Measurements from ENCODE around the gene AMBRA1. TPM values are rescaled to one million over a fixed set of nuclear protein-coding genes. Genes with fewer than 3 reads are reported as not detected.

AMBRA1 gene
- polyA plus RNA-seq, 1 of the 3 experiments (the other 2 are of a cell fraction) = 10.4 TPM

DNA sequence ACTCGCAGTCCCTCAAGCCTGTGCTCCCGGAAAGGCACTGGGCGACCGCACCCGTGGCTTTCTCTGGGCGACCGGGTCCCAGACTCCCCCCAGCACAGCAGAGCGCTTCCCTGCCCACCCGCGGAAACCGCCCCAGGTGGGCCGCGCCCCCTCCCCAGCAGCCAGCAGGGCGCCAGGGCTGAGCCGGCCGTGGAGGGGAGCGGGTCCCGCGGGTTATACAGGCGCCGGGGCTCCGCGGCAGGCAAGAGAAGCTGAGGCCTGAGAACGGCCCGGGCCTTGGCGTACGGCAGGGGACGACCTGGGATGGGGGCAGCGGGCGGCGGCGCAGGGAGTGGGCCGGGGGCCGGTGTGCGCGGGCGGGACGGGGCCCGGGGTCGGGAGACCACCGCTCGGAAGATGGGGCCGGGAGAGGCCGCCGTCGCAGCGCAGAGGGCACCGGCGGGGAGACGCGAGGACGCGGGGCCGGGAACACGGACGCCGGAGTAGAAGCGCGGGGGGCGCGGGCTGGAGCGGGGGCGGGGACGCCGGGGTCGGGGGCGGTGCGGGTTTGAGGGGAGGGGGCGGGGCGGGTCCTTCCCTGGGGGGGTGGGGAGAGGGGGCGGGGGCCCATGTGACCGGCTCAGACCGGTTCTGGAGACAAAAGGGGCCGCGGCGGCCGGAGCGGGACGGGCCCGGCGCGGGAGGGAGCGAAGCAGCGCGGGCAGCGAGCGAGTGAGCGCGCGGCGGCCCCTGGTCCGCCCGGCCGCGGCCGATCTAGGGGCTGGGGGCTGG is 212.6 kb downstream of the AMBRA1 start, which contains the start of gene MDK:
Gene MDK, plus strand, starts transcription at position 622 of the 771 bp plus-strand sequence. CDS start 389 bp downstream, outside the sequence.
- WGBS (ENCODE audit: low lambda C conversion rate) = 5% methylated on average over 7 of the region's 96 CpGs
- H3K9ac ChIP-seq = peak within 1 kb of the TSS; percentile 84
- no peaks in the 10 kb centered on the region for H3K9me3 ChIP-seq
- DNase-seq = peak; percentile 96
- H3K27ac ChIP-seq (ENCODE audit: low read depth in 2 of 2, low read length in 1 of 2) = peak within 1 kb of the TSS; percentile 61 to 88
- peaks cover 10 to 23% of the 10 kb centered on the region in 2 experiments; a peak in 2 of 4 replicates for H3K4me1 ChIP-seq (ENCODE audit: control insufficient read depth in 1 of 2, insufficient read depth in 2 of 2, low read depth in 1 of 2, low read length in 1 of 2)
- peak within 1 kb of the TSS; percentile 56; the same call in 1 of the 2 replicates for H2AFZ ChIP-seq (ENCODE audit: low read depth)
- peaks cover 0 to 16% of the 10 kb centered on the region in 2 experiments for H3K36me3 ChIP-seq (replicated peaks in 1 of 2; ENCODE audit: control insufficient read depth in 1 of 2, insufficient read depth in 2 of 2, low read length in 1 of 2)
- TF ChIP-seq GATA2 (CRISPR knock-in tag; IDR thresholded peaks at IDR 0.05) (no peak), SMC3 (IDR thresholded peaks at IDR 0.05; ENCODE audit: low read depth, low read length) (no peak), TEAD4 (IDR thresholded peaks at IDR 0.05; ENCODE audit: borderline replicate concordance, insufficient read depth) (no peak), RXRA (IDR thresholded peaks at IDR 0.05; ENCODE audit: borderline replicate concordance, low read depth) (no peak), SIN3A (IDR thresholded peaks at IDR 0.05; ENCODE audit: borderline replicate concordance, low read depth, low read length) (no peak), FOXM1 (IDR thresholded peaks at IDR 0.05; ENCODE audit: low read depth) (no peak)
- TF ChIP-seq, protein P1, sequence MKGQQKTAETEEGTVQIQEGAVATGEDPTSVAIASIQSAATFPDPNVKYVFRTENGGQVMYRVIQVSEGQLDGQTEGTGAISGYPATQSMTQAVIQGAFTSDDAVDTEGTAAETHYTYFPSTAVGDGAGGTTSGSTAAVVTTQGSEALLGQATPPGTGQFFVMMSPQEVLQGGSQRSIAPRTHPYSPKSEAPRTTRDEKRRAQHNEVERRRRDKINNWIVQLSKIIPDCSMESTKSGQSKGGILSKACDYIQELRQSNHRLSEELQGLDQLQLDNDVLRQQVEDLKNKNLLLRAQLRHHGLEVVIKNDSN (IDR thresholded peaks at IDR 0.05; ENCODE audit: borderline replicate concordance, low read depth) = no peak
- TF ChIP-seq, protein P2, sequence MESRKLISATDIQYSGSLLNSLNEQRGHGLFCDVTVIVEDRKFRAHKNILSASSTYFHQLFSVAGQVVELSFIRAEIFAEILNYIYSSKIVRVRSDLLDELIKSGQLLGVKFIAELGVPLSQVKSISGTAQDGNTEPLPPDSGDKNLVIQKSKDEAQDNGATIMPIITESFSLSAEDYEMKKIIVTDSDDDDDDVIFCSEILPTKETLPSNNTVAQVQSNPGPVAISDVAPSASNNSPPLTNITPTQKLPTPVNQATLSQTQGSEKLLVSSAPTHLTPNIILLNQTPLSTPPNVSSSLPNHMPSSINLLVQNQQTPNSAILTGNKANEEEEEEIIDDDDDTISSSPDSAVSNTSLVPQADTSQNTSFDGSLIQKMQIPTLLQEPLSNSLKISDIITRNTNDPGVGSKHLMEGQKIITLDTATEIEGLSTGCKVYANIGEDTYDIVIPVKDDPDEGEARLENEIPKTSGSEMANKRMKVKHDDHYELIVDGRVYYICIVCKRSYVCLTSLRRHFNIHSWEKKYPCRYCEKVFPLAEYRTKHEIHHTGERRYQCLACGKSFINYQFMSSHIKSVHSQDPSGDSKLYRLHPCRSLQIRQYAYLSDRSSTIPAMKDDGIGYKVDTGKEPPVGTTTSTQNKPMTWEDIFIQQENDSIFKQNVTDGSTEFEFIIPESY (IDR thresholded peaks at IDR 0.05; ENCODE audit: borderline replicate concordance, low read depth) = no peak
- peak within 1 kb of the TSS; percentile 71 to 88 for H3K4me3 ChIP-seq (ENCODE audit: low read depth in 2 of 2, low read length in 1 of 2)
- ChIA-PET POLR2A (interaction anchor here (1.2 to 1.4 kb wide), 2 partner anchors 11 to 138 kb away, joined by 3 to 7 read pairs; partner anchors contain the start of gene CHRM4), CTCF (interaction anchor here (1.2 to 5.3 kb wide), 3 partner anchors 9 to 142 kb away, joined by 3 to 37 read pairs (median 5); partner anchors contain the start of gene CHRM4)
- peak within 1 kb of the TSS; percentile 98 for H3K4me2 ChIP-seq
- no peaks in the 10 kb centered on the region for H4K20me1 ChIP-seq (ENCODE audit: insufficient read depth)
- peaks cover 3% of the 10 kb centered on the region for H3F3A ChIP-seq (replicated peaks; ENCODE audit: insufficient read depth)
- H3K9me2 ChIP-seq = no peaks in the 10 kb centered on the region
- H3K27me3 ChIP-seq (ENCODE audit: insufficient read depth) = no peaks in the 10 kb centered on the region
- no peaks in the 10 kb centered on the region; the same call in 1 of the 2 replicates for H3K79me2 ChIP-seq (ENCODE audit: insufficient read depth)

DNA sequence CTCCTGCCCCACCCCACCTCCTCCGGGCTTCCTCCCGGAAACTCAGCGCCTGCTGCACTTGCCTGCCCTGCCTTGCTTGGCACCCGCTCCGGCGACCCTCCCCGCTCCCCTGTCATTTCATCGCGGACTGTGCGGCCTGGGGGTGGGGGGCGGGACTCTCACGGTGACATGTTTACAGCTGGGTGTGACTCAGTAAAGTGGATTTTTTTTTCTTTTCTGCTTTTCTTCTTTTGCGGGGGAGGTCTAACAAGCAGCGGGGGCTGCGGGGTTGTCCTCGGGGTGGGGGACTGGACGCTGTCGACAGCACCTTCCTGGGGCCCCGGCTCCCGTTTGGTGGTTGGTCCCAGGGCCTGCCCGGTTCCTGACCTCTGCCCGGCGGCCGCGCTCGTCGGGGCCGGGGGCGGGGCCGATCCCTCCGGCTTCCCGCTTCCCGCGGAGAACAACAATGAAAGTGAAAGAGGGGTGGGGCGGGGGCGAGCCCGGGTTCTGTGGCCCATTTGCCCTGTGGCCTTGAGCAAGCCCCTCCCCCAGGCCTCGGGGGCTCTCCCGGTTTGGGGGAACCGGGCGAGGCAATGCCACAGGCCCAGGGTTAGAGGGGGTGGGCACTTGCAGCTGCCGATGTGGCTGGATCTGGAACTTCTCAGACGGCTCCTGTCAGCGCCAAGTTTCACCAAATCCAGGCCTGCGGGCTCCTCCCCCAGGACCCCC is 213.3 kb downstream of the AMBRA1 start:
- Histone ChIP-seq H3F3A (replicated peaks; ENCODE audit: insufficient read depth) (peaks cover 3% of the 10 kb centered on the region), H3K27ac (ENCODE audit: low read depth in 2 of 2, low read length in 1 of 2) (peak overlapping the region; percentile 61 to 88), H3K4me1 (ENCODE audit: control insufficient read depth in 1 of 2, insufficient read depth in 2 of 2, low read depth in 1 of 2, low read length in 1 of 2) (peaks cover 10 to 23% of the 10 kb centered on the region in 2 experiments; a peak in 2 of 4 replicates), H4K20me1 (ENCODE audit: insufficient read depth) (no peaks in the 10 kb centered on the region), H3K36me3 (replicated peaks in 1 of 2; ENCODE audit: control insufficient read depth in 1 of 2, insufficient read depth in 2 of 2, low read length in 1 of 2) (peaks cover 0 to 23% of the 10 kb centered on the region in 2 experiments), H2AFZ (ENCODE audit: low read depth) (0 out of 2 replicates have a peak overlapping the region, but pooled peaks have one; percentile 11), H3K79me2 (ENCODE audit: insufficient read depth) (no peaks in the 10 kb centered on the region; the same call in 1 of the 2 replicates), H3K9me2 (no peaks in the 10 kb centered on the region), H3K4me2 (peak overlapping the region; percentile 98), H3K27me3 (ENCODE audit: insufficient read depth) (no peaks in the 10 kb centered on the region), H3K4me3 (ENCODE audit: low read depth in 2 of 2, low read length in 1 of 2) (peak overlapping the region; percentile 60 to 63), H3K9ac (peak overlapping the region; percentile 77), H3K9me3 (no peaks in the 10 kb centered on the region)
- no peak for TF ChIP-seq FOXJ3 (CRISPR knock-in tag; IDR thresholded peaks at IDR 0.05)
- TF ChIP-seq JUND (IDR thresholded peaks at IDR 0.05) = no peak
- TF ChIP-seq, protein P2 (IDR thresholded peaks at IDR 0.05; ENCODE audit: borderline replicate concordance, low read depth) = 0 out of 2 replicates have a peak, but pooled peaks have one; percentile 11
- TF ChIP-seq YY1 (IDR thresholded peaks at IDR 0.05; ENCODE audit: low read depth) = peak; percentile 52; the same call in 1 of the 2 replicates
- peak; percentile 46 for TF ChIP-seq CHD2 (IDR thresholded peaks at IDR 0.05; ENCODE audit: low read length, partially characterized antibody)
- TF ChIP-seq TCF12 (IDR thresholded peaks at IDR 0.05) = peak; percentile 78
- 0 out of 2 replicates have a peak, but pooled peaks have one; percentile 7 for TF ChIP-seq FOSL2 (IDR thresholded peaks at IDR 0.05; ENCODE audit: borderline replicate concordance, low read depth)
- no peak for TF ChIP-seq TEAD4 (IDR thresholded peaks at IDR 0.05; ENCODE audit: borderline replicate concordance, insufficient read depth)
- peak; percentile 31; the same call in 1 of the 2 replicates for TF ChIP-seq RXRA (IDR thresholded peaks at IDR 0.05; ENCODE audit: borderline replicate concordance, low read depth)
- TF ChIP-seq PBX3 (IDR thresholded peaks at IDR 0.05) = peak; percentile 70
- DNase-seq = peak; percentile 87
- POLR2A ChIA-PET = interaction anchor here (0.6 to 1.4 kb wide), 3 partner anchors 12 to 180 kb away, joined by 3 to 7 read pairs (median 3); partner anchors contain the start of gene CHRM4
- CTCF ChIA-PET = interaction anchor here (1.5 to 5.3 kb wide), 3 partner anchors 10 to 141 kb away, joined by 3 to 47 read pairs (median 37); partner anchors contain the start of gene CHRM4
- WGBS (ENCODE audit: low lambda C conversion rate) = 3% methylated on average over 18 of the region's 45 CpGs
